ENCODE data around the gene TMEM217.

Gene TMEM217

DNA sequence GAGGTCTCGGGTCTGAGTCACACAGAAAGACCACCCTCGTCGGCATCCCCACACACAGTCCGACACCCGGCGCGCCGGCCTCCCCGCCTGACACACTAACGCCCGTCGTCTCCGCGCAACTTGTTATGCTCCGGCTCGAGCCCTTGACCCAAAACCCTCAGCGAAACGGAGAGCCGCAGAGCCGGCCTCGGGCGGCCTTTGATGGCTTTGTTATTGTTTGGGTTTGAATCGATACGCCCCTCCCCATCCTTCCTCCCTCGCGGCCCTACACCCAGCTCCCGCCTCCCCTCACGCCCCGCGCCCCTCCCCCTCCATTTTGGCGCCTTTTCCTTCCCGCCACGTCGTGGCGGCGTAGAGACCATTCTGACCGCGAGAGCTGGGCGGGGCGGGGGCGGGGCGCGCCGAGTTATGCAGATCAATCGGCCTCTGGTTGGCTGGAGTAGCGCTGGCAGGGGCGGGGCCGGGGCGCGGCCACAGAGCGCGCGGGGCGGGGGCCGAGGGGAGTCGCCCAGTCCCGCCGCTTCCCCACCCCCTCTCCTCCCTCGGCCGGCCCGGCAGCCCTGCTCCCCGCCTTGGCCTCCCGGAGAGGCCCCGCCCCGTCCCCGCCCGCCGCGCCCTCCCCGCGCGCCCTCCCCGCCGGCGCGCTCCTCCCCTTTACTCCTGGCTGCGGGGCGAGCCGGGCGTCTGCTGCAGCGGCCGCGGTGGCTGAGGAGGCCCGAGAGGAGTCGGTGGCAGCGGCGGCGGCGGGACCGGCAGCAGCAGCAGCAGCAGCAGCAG, 88.3 kb downstream of the TMEM217 start, which contains the start of gene PIM1:
Gene PIM1, plus strand, starts transcription at position 657 of the 777 bp plus-strand sequence. CDS start 424 bp downstream, outside the sequence.
- peak; percentile 93 for DNase-seq (ENCODE audit: low read depth, low spot score)

DNA sequence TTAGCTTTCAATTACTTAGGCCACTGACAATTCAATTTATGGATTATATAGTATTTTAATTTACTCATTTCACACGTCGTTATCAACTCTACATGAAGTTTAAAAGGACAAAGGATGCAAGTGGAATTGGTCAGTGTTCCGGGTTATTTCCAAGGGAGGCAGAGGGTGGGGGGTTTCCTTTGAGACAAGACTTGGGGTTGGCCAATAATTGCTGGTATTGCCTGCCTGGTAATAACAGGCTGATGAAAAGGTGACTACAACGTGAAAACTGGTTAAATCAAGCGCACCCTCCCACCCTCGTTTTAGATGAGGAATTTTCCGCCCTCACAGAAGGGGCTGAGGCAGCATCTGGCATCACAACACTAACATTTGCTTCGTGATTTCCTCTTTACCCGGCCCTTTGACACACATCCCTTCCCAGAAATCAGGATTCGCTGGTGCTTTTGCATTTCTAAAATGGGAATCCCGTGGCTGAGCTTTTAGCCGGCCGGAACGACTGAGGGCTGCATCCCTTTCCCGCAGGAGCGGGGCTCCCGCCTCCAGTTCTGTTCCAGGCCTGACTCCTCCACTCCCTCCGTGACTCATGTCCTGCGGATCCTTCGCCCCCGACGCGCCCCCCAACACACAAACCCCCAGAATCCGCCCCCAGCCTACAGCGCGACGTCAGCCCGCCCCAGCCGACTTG, 89.0 kb downstream of the TMEM217 start:
- no peak for DNase-seq (ENCODE audit: low read depth, low spot score)

DNA sequence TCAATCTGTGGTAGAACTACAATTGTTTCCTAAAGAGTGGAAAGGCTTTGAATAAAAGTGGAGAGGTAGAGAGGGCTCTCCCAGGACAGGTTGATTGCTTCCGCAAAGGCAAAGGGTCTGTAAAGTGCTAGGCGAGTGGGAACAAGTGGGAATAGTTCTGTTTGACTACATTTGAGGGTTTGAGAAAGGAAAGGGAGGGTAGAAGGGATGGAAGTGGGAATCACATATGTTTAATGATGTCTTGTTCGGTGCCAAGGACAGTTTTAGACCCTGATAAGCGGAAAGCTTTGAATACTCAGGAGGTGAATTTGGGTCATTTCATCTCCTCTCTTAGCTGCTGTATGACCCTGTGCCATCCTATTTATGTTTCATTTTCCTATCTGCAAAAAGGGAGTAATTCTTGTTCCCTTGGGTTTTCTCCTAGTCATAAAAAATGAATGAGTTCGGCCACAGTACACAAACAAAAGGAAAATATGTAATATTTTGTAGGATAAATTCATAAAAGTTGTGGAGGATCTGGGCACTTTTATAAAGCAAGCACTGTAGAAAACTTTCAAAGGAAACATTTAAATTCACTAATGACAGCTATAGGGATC, 89.7 kb downstream of the TMEM217 start:
- DNase-seq (ENCODE audit: low read depth, low spot score) = no peak

DNA sequence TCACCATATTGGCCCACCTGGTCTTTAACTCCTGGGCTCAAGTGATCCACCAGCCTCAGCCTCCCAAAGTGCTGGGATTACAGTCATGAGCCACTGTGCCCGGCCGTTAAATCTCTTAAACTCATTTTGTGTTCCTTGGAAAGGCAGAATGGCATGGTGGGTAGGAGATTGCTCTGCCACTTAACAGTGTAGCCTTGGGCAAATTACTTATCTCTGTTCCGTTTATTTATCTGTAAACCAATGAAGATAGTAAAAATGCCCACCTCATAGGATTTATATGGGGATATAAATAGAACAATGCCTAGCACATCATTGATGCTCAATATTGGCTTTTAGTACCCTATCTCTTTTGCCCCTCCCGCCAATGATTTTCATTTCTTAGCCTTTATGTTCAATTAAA, 95.2 kb downstream of the TMEM217 start:
- no peak for DNase-seq (ENCODE audit: low read depth, low spot score)
